WTC11 (cell line): ENCODE data around the gene ZFPM1. TPM values are rescaled to one million over a fixed set of nuclear protein-coding genes. Genes with fewer than 3 reads are reported as not detected.

Experiments used
- ATAC-seq: fragments of 200-7000 bp; cut with Tn5 transposase; 2 replicates; pipeline ENCODE4 v1.10.0; 2021; ENCODE audit warnings: mild to moderate bottlenecking, moderate library complexity
- CTCF ChIA-PET: fragments of 300-600 bp; sonication (Branson Sonifier 250); formaldehyde crosslinking; loops from one replicate; lab custom pipeline; 2021; ENCODE audit warnings: antibody characterized with exemption; lab: Charles Lee
- POLR2A ChIA-PET: fragments of 350-600 bp; sonication (Branson Sonifier 250); formaldehyde crosslinking; loops from one replicate; lab custom pipeline; 2021; ENCODE audit warnings: antibody characterized with exemption; lab: Charles Lee
- DNase-seq: peaks from one replicate; pipeline ENCODE4 v3.0.0; 2021; ENCODE audit warnings: low spot score
- H3K27ac Mint-ChIP-seq: 2 replicates; pipeline ENCODE4 v1.8.0; 2021; ENCODE audit warnings: mixed read lengths
- H3K27me3 Mint-ChIP-seq: 2 replicates; pipeline ENCODE4 v1.8.0; 2021; ENCODE audit warnings: low read depth, mild to moderate bottlenecking, moderate library complexity, mixed read lengths
- H3K36me3 Mint-ChIP-seq: 2 replicates; pipeline ENCODE4 v1.8.0; 2021; ENCODE audit warnings: mixed read lengths
- H3K4me1 Mint-ChIP-seq: 2 replicates; pipeline ENCODE4 v1.8.0; 2022; ENCODE audit warnings: mixed read lengths
- H3K4me3 Mint-ChIP-seq: 2 replicates; pipeline ENCODE4 v1.8.0; 2021; ENCODE audit warnings: mild to moderate bottlenecking, moderate library complexity, mixed read lengths
- H3K9me3 Mint-ChIP-seq: 2 replicates; pipeline ENCODE4 v1.8.0; 2021; ENCODE audit warnings: mixed read lengths
- ATF1 ChIP-seq: sonication (generic); formaldehyde crosslinking; IDR thresholded peaks from 2 replicates; pipeline ENCODE4 v1.8.1; 2023; ENCODE audit warnings: mild to moderate bottlenecking, moderate library complexity, missing genetic modification reagents
- ELF4 ChIP-seq: sonication (generic); formaldehyde crosslinking; IDR thresholded peaks from 2 replicates; pipeline ENCODE4 v1.8.1; 2022; ENCODE audit warnings: low read depth, mild to moderate bottlenecking, moderate library complexity, missing genetic modification reagents
- GABPB1 ChIP-seq: sonication (generic); formaldehyde crosslinking; IDR thresholded peaks from 2 replicates; pipeline ENCODE4 v1.8.1; 2023; ENCODE audit warnings: mild to moderate bottlenecking, missing genetic modification reagents
- GTF2I ChIP-seq: fragments of 250-450 bp; sonication (Bioruptor Pico); conservative IDR thresholded peaks from 2 replicates; pipeline ENCODE4 v1.4.0; 2021; ENCODE audit warnings: mild to moderate bottlenecking
- IRF2 ChIP-seq: sonication (generic); formaldehyde crosslinking; IDR thresholded peaks from 2 replicates; pipeline ENCODE4 v1.8.0; 2022; ENCODE audit warnings: low read depth, missing genetic modification reagents, borderline replicate concordance
- JUN ChIP-seq: sonication (generic); formaldehyde crosslinking; IDR thresholded peaks from 2 replicates; pipeline ENCODE4 v1.8.0; 2023; ENCODE audit warnings: mild to moderate bottlenecking, missing genetic modification reagents
- NFATC4 ChIP-seq: fragments of 250-450 bp; sonication (Bioruptor Pico); IDR thresholded peaks from 2 replicates; pipeline ENCODE4 v1.9.0; 2021; ENCODE audit warnings: mild to moderate bottlenecking
- NFYB ChIP-seq: sonication (generic); formaldehyde crosslinking; conservative IDR thresholded peaks from 2 replicates; pipeline ENCODE4 v1.8.0; 2022; ENCODE audit warnings: low read depth, missing genetic modification reagents
- NR3C1 ChIP-seq: sonication (generic); formaldehyde crosslinking; conservative IDR thresholded peaks from 2 replicates; pipeline ENCODE4 v1.8.1; 2023; ENCODE audit warnings: low read depth, mild to moderate bottlenecking, missing genetic modification reagents
- RORB ChIP-seq: fragments of 250-450 bp; sonication (Bioruptor Pico); IDR thresholded peaks from 2 replicates; pipeline ENCODE4 v1.9.0; 2021; ENCODE audit warnings: mild to moderate bottlenecking
- ZBTB21 ChIP-seq: sonication (generic); formaldehyde crosslinking; IDR thresholded peaks from 2 replicates; pipeline ENCODE4 v1.8.1; 2023; ENCODE audit warnings: mild to moderate bottlenecking, missing genetic modification reagents, borderline replicate concordance
- ZNF263 ChIP-seq: sonication (generic); formaldehyde crosslinking; IDR thresholded peaks from 2 replicates; pipeline ENCODE4 v1.8.1; 2022; ENCODE audit warnings: low read depth, mild to moderate bottlenecking, moderate library complexity, missing genetic modification reagents
- ZNF317 ChIP-seq: sonication (generic); formaldehyde crosslinking; IDR thresholded peaks from 2 replicates; pipeline ENCODE4 v1.8.1; 2023; ENCODE audit warnings: low read depth, mild to moderate bottlenecking, moderate library complexity, missing genetic modification reagents, borderline replicate concordance
- ZNF416 ChIP-seq: fragments of 250-450 bp; sonication (Bioruptor Pico); IDR thresholded peaks from 2 replicates; pipeline ENCODE4 v1.9.0; 2021; ENCODE audit warnings: mild to moderate bottlenecking, inconsistent platforms
- ZNF423 ChIP-seq: fragments of 250-450 bp; sonication (Bioruptor Pico); IDR thresholded peaks from 2 replicates; pipeline ENCODE4 v2.1.2; 2022; ENCODE audit warnings: mild to moderate bottlenecking, moderate library complexity
- total RNA-seq: library from RNA; stranded (reverse); gene quantifications from 3 replicates; pipeline ENCODE4 v1.2.3, GENCODE V29; 2021
- TF ChIP-seq, protein P1 (sequence below): sonication (generic); formaldehyde crosslinking; IDR thresholded peaks from 2 replicates; pipeline ENCODE4 v1.8.0; 2022; ENCODE audit warnings: missing genetic modification reagents
- TF ChIP-seq, protein P2 (sequence below): sonication (generic); formaldehyde crosslinking; IDR thresholded peaks from 2 replicates; pipeline ENCODE4 v1.8.1; 2023; ENCODE audit warnings: mild to moderate bottlenecking, missing genetic modification reagents, moderate library complexity
- TF ChIP-seq, protein P3 (sequence below): fragments of 250-450 bp; sonication (Bioruptor Pico); IDR thresholded peaks from 2 replicates; pipeline ENCODE4 v2.1.2; 2022; ENCODE audit warnings: mild to moderate bottlenecking, moderate library complexity
- TF ChIP-seq, protein P4 (sequence below): fragments of 250-450 bp; sonication (Bioruptor Pico); IDR thresholded peaks from 2 replicates; pipeline ENCODE4 v1.9.0; 2021; ENCODE audit warnings: mild to moderate bottlenecking
- TF ChIP-seq, protein P5 (sequence below): fragments of 250-450 bp; sonication (Bioruptor Pico); IDR thresholded peaks from 2 replicates; pipeline ENCODE4 v1.8.0; 2021; ENCODE audit warnings: mild to moderate bottlenecking
- TF ChIP-seq, protein P6 (sequence below): sonication (generic); formaldehyde crosslinking; conservative IDR thresholded peaks from 2 replicates; pipeline ENCODE4 v1.8.1; 2022; ENCODE audit warnings: mild to moderate bottlenecking, missing genetic modification reagents
- TF ChIP-seq, protein P7 (sequence below): sonication (generic); formaldehyde crosslinking; IDR thresholded peaks from 2 replicates; pipeline ENCODE4 v1.8.1; 2022; ENCODE audit warnings: missing genetic modification reagents, borderline replicate concordance

The ZFPM1 gene
- total RNA-seq, 1 experiment from 2014 or later: 9.3 TPM

DNA sequence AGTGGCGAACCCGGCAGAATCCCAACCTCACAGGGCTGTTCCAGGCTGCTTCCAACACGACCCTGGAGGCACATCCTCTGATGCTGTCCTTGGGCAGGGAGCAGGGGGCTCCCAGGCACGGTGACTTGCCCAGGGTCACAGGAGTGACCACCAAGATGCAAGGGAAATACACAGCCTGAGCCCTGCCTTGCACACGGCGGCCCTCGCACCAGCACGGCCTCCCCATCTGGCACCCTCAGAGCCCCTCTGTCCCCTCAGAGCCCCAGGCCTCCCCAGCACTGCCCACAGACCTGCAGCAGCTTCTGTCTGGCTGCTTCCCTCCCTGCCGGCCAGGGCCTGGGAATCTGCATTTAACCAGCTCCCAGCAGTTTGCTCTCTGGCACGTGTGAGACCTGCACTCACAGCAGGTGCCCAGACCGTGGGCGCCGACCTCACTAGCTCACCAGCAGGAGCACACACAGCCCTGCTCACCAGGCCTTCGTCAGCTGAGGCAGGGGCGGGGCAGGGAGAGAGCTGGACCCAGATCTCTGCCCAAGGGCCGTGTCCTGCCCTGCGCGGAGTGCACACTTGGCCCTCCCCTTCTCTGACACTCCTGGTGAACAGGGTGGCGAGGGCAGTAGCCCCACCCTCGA is 87.4 kb downstream of the ZFPM1 start:
- ATAC-seq: no peak
- no peak overlapping the region for H3K27ac Mint-ChIP-seq
- H3K27me3 Mint-ChIP-seq: peaks cover 43% of the 10 kb centered on the region
- TF ChIP-seq NR3C1 (CRISPR knock-in tag) (no peak), ZBTB21 (no peak), ELF4 (CRISPR knock-in tag) (no peak), JUN (no peak), GABPB1 (CRISPR knock-in tag) (no peak), ATF1 (CRISPR knock-in tag) (no peak), ZNF416 (no peak)
- TF ChIP-seq, protein P1, sequence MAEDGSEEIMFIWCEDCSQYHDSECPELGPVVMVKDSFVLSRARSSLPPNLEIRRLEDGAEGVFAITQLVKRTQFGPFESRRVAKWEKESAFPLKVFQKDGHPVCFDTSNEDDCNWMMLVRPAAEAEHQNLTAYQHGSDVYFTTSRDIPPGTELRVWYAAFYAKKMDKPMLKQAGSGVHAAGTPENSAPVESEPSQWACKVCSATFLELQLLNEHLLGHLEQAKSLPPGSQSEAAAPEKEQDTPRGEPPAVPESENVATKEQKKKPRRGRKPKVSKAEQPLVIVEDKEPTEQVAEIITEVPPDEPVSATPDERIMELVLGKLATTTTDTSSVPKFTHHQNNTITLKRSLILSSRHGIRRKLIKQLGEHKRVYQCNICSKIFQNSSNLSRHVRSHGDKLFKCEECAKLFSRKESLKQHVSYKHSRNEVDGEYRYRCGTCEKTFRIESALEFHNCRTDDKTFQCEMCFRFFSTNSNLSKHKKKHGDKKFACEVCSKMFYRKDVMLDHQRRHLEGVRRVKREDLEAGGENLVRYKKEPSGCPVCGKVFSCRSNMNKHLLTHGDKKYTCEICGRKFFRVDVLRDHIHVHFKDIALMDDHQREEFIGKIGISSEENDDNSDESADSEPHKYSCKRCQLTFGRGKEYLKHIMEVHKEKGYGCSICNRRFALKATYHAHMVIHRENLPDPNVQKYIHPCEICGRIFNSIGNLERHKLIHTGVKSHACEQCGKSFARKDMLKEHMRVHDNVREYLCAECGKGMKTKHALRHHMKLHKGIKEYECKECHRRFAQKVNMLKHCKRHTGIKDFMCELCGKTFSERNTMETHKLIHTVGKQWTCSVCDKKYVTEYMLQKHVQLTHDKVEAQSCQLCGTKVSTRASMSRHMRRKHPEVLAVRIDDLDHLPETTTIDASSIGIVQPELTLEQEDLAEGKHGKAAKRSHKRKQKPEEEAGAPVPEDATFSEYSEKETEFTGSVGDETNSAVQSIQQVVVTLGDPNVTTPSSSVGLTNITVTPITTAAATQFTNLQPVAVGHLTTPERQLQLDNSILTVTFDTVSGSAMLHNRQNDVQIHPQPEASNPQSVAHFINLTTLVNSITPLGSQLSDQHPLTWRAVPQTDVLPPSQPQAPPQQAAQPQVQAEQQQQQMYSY (CRISPR knock-in tag): no peak
- TF ChIP-seq, protein P2, sequence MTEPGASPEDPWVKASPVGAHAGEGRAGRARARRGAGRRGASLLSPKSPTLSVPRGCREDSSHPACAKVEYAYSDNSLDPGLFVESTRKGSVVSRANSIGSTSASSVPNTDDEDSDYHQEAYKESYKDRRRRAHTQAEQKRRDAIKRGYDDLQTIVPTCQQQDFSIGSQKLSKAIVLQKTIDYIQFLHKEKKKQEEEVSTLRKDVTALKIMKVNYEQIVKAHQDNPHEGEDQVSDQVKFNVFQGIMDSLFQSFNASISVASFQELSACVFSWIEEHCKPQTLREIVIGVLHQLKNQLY (CRISPR knock-in tag): no peak
- H3K36me3 Mint-ChIP-seq: peaks cover 9% of the 10 kb centered on the region
- POLR2A ChIA-PET: no interaction called here
- H3K9me3 Mint-ChIP-seq: peaks cover 16% of the 10 kb centered on the region
- DNase-seq: no peak
- H3K4me3 Mint-ChIP-seq: no peak overlapping the region
- CTCF ChIA-PET: interaction anchor here (0.7 to 6.7 kb wide), 7 partner anchors 14 to 108 kb away, joined by 3 to 69 read pairs (median 6); partner anchors contain the start of gene ZC3H18
- H3K4me1 Mint-ChIP-seq: peaks cover 6% of the 10 kb centered on the region; the same call in 1 of the 2 replicates

DNA sequence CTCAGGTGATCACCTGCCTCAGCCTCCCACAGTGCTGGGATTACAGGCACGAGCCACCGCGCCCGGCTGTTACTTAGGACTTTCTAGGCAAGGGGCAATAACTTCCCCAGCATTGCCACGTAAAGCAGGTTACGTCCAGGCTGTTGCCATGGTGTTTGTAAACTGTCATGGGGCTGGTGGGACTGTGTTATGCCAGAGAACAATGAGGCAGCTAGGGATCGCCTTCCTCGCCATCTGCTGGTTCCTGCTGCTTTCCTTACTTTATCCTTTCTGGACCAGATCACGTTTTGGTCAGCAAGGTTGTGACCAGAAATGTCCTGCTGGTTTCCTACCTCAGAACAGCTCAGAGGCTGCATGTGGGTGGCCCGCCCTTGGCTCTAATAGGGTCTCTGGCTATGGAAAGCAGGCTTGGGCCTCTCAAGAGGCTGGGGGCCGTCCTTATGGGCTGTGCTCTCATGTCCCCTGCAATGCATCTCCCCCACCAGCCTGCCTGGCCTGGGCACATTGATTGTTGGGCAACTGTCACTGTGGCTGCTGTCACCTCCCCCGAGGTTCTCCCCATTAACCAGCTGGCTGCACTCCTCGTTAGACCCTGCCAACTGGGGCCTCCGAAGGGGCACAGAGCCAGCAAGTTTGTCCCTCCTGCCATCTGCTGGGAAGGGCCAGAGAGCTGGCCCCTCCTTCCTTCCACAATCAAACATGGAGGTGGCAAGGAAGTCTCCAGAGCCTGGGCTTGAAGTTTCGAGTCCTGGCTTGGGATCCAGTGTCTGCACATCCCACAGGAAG is 88.9 kb downstream of the ZFPM1 start:
- POLR2A ChIA-PET: interaction anchor here (0.5 kb wide), 1 partner anchor 826 kb away, joined by 3 read pairs; no protein-coding TSS in a partner anchor
- CTCF ChIA-PET: interaction anchor here (1.5 to 6.7 kb wide), 2 partner anchors 11 to 20 kb away, joined by 3 to 69 read pairs; no protein-coding TSS in a partner anchor
- Mint-ChIP-seq H3K27me3 (peaks cover 56% of the 10 kb centered on the region), H3K27ac (no peak overlapping the region), H3K4me3 (no peak overlapping the region), H3K4me1 (peaks cover 2% of the 10 kb centered on the region; the same call in 1 of the 2 replicates), H3K9me3 (peaks cover 16% of the 10 kb centered on the region), H3K36me3 (peaks cover 9% of the 10 kb centered on the region)
- TF ChIP-seq, protein P3, sequence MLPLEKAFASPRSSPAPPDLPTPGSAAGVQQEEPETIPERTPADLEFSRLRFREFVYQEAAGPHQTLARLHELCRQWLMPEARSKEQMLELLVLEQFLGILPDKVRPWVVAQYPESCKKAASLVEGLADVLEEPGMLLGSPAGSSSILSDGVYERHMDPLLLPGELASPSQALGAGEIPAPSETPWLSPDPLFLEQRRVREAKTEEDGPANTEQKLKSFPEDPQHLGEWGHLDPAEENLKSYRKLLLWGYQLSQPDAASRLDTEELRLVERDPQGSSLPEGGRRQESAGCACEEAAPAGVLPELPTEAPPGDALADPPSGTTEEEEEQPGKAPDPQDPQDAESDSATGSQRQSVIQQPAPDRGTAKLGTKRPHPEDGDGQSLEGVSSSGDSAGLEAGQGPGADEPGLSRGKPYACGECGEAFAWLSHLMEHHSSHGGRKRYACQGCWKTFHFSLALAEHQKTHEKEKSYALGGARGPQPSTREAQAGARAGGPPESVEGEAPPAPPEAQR: no peak
- TF ChIP-seq, protein P4, sequence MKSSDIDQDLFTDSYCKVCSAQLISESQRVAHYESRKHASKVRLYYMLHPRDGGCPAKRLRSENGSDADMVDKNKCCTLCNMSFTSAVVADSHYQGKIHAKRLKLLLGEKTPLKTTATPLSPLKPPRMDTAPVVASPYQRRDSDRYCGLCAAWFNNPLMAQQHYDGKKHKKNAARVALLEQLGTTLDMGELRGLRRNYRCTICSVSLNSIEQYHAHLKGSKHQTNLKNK (CRISPR knock-in tag): no peak
- TF ChIP-seq ZNF317 (CRISPR knock-in tag) (no peak), ELF4 (CRISPR knock-in tag) (no peak), NFYB (CRISPR knock-in tag) (no peak), GTF2I (CRISPR knock-in tag) (no peak), IRF2 (CRISPR knock-in tag) (no peak), RORB (CRISPR knock-in tag) (no peak), ZNF263 (CRISPR knock-in tag) (no peak), JUN (no peak), NFATC4 (no peak), ZNF423 (CRISPR knock-in tag) (no peak)
- TF ChIP-seq, protein P5, sequence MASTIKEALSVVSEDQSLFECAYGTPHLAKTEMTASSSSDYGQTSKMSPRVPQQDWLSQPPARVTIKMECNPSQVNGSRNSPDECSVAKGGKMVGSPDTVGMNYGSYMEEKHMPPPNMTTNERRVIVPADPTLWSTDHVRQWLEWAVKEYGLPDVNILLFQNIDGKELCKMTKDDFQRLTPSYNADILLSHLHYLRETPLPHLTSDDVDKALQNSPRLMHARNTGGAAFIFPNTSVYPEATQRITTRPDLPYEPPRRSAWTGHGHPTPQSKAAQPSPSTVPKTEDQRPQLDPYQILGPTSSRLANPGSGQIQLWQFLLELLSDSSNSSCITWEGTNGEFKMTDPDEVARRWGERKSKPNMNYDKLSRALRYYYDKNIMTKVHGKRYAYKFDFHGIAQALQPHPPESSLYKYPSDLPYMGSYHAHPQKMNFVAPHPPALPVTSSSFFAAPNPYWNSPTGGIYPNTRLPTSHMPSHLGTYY (CRISPR knock-in tag): no peak
- TF ChIP-seq, protein P2 (CRISPR knock-in tag): no peak
- TF ChIP-seq, protein P6, sequence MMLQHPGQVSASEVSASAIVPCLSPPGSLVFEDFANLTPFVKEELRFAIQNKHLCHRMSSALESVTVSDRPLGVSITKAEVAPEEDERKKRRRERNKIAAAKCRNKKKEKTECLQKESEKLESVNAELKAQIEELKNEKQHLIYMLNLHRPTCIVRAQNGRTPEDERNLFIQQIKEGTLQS (CRISPR knock-in tag): no peak
- TF ChIP-seq, protein P7, sequence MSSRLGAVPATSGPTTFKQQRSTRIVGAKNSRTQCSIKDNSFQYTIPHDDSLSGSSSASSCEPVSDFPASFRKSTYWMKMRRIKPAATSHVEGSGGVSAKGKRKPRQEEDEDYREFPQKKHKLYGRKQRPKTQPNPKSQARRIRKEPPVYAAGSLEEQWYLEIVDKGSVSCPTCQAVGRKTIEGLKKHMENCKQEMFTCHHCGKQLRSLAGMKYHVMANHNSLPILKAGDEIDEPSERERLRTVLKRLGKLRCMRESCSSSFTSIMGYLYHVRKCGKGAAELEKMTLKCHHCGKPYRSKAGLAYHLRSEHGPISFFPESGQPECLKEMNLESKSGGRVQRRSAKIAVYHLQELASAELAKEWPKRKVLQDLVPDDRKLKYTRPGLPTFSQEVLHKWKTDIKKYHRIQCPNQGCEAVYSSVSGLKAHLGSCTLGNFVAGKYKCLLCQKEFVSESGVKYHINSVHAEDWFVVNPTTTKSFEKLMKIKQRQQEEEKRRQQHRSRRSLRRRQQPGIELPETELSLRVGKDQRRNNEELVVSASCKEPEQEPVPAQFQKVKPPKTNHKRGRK (CRISPR knock-in tag): no peak
- no peak for DNase-seq
- ATAC-seq: no peak
